ENCODE results near the gene EXOC6B.
A peak's percentile ranks its signal among the peaks of the same experiment; 100 is the strongest.

EXOC6B gene

GRCh38 chr2:72825257-72826155 is at the start of gene EXOC6B:
EXOC6B (minus strand) TSS chr2:72826033.
- Mint-ChIP-seq H3K4me1 (peaks cover 23 to 32% of the 10 kb centered on the region in 2 donors), H3K27me3 (peaks cover 13 to 22% of the 10 kb centered on the region in 2 donors), H3K9me3 (peaks cover 0 to 2% of the 10 kb centered on the region in 2 donors), H3K4me3 (peak within 1 kb of the TSS; percentile 92 to 98), H3K27ac (peak within 1 kb of the TSS; percentile 96), H3K36me3 (peaks cover 6 to 8% of the 10 kb centered on the region in 2 donors)
- ATAC-seq (replicated peaks) = peak; percentile 90
- peak; percentile 84 for DNase-seq

- Mint-ChIP-seq H3K36me3 (no peaks in the 10 kb centered on the region), H3K27me3 (peaks cover 25 to 29% of the 10 kb centered on the region in 2 donors), H3K4me3 (no peak overlapping the region), H3K9me3 (peaks cover 5 to 7% of the 10 kb centered on the region in 2 donors), H3K27ac (no peak overlapping the region), H3K4me1 (no peaks in the 10 kb centered on the region)
- ATAC-seq (replicated peaks) = no peak
- DNase-seq = no peak
Measured at GRCh38 chr2:72871880-72872279, 46.0 kb upstream of the EXOC6B start.

GRCh38 chr2:72871060-72871459 is 45.2 kb upstream of the EXOC6B start:
- ATAC-seq (replicated peaks) = no peak
- H3K27ac Mint-ChIP-seq = no peak overlapping the region
- no peaks in the 10 kb centered on the region for H3K4me1 Mint-ChIP-seq
- peaks cover 5 to 7% of the 10 kb centered on the region in 2 donors for H3K9me3 Mint-ChIP-seq
- no peak for DNase-seq
- peaks cover 30 to 36% of the 10 kb centered on the region in 2 donors for H3K27me3 Mint-ChIP-seq
- no peak overlapping the region for H3K4me3 Mint-ChIP-seq
- no peaks in the 10 kb centered on the region for H3K36me3 Mint-ChIP-seq

GRCh38 chr2:72864500-72864899 is 38.7 kb upstream of the EXOC6B start:
- Mint-ChIP-seq H3K36me3 (no peaks in the 10 kb centered on the region), H3K4me1 (peaks cover 5 to 12% of the 10 kb centered on the region in 2 donors), H3K9me3 (no peaks in the 10 kb centered on the region), H3K27me3 (peaks cover 40 to 64% of the 10 kb centered on the region in 2 donors), H3K27ac (no peak overlapping the region), H3K4me3 (no peak overlapping the region)
- peak; percentile 72 to 80 for ATAC-seq (replicated peaks)
- no peak for DNase-seq

- Mint-ChIP-seq H3K4me1 (peaks cover 5 to 12% of the 10 kb centered on the region in 2 donors), H3K27me3 (peaks cover 39 to 58% of the 10 kb centered on the region in 2 donors), H3K9me3 (no peaks in the 10 kb centered on the region), H3K27ac (no peak overlapping the region), H3K4me3 (peak overlapping the region in 1 of 2 donors; percentile 63), H3K36me3 (no peaks in the 10 kb centered on the region)
- ATAC-seq (replicated peaks) (no peak), DNase-seq (no peak)
Measured at GRCh38 chr2:72863046-72863445, 37.2 kb upstream of the EXOC6B start.

- H3K4me3 Mint-ChIP-seq = peak overlapping the region; percentile 63 to 70
Measured at GRCh38 chr2:72862239-72862988, 36.6 kb upstream of the EXOC6B start.

GRCh38 chr2:72859831-72860262 is 34.0 kb upstream of the EXOC6B start:
- no peaks in the 10 kb centered on the region for H3K9me3 Mint-ChIP-seq
- peak; percentile 42 for DNase-seq
- peaks cover 5 to 12% of the 10 kb centered on the region in 2 donors for H3K4me1 Mint-ChIP-seq
- peak; percentile 73 for ATAC-seq (replicated peaks)
- no peak overlapping the region for H3K27ac Mint-ChIP-seq
- no peaks in the 10 kb centered on the region for H3K36me3 Mint-ChIP-seq
- H3K27me3 Mint-ChIP-seq = peaks cover 54 to 66% of the 10 kb centered on the region in 2 donors
- no peak overlapping the region for H3K4me3 Mint-ChIP-seq

More at GRCh38 chr2:72862239-72862988, 36.6 kb upstream of the EXOC6B start:
- peaks cover 5 to 12% of the 10 kb centered on the region in 2 donors for H3K4me1 Mint-ChIP-seq
- ATAC-seq (replicated peaks) = peak; percentile 90 to 91
- peaks cover 44 to 63% of the 10 kb centered on the region in 2 donors for H3K27me3 Mint-ChIP-seq
- DNase-seq = peak; percentile 76
- H3K36me3 Mint-ChIP-seq = no peaks in the 10 kb centered on the region
- no peaks in the 10 kb centered on the region for H3K9me3 Mint-ChIP-seq
- H3K27ac Mint-ChIP-seq = no peak overlapping the region

- Mint-ChIP-seq H3K9me3 (no peaks in the 10 kb centered on the region), H3K4me3 (no peak overlapping the region), H3K4me1 (no peaks in the 10 kb centered on the region), H3K27me3 (peaks cover 24 to 27% of the 10 kb centered on the region in 2 donors), H3K36me3 (no peaks in the 10 kb centered on the region), H3K27ac (no peak overlapping the region)
- no peak for DNase-seq
- ATAC-seq (replicated peaks) = no peak
Measured at GRCh38 chr2:72851333-72851732, 25.5 kb upstream of the EXOC6B start.

- Mint-ChIP-seq H3K4me1 (no peaks in the 10 kb centered on the region), H3K9me3 (no peaks in the 10 kb centered on the region), H3K27me3 (peaks cover 5 to 13% of the 10 kb centered on the region in 2 donors), H3K27ac (no peak overlapping the region), H3K4me3 (no peak overlapping the region), H3K36me3 (no peaks in the 10 kb centered on the region)
- ATAC-seq (replicated peaks) = no peak
- DNase-seq = no peak
Measured at GRCh38 chr2:72849138-72849462, 23.3 kb upstream of the EXOC6B start.

GRCh38 chr2:72848436-72849137 is 22.8 kb upstream of the EXOC6B start:
- H3K9me3 Mint-ChIP-seq = no peaks in the 10 kb centered on the region
- ATAC-seq (replicated peaks) (no peak), DNase-seq (no peak)
- no peaks in the 10 kb centered on the region for H3K4me1 Mint-ChIP-seq
- H3K27ac Mint-ChIP-seq = no peak overlapping the region
- no peak overlapping the region for H3K4me3 Mint-ChIP-seq
- peaks cover 8 to 12% of the 10 kb centered on the region in 2 donors for H3K27me3 Mint-ChIP-seq
- no peaks in the 10 kb centered on the region for H3K36me3 Mint-ChIP-seq

GRCh38 chr2:72847534-72848315 is 21.9 kb upstream of the EXOC6B start:
- H3K4me1 Mint-ChIP-seq = no peaks in the 10 kb centered on the region
- no peak overlapping the region for H3K27ac Mint-ChIP-seq
- H3K27me3 Mint-ChIP-seq = peaks cover 12 to 15% of the 10 kb centered on the region in 2 donors
- H3K9me3 Mint-ChIP-seq = no peaks in the 10 kb centered on the region
- no peaks in the 10 kb centered on the region for H3K36me3 Mint-ChIP-seq
- H3K4me3 Mint-ChIP-seq = no peak overlapping the region
- DNase-seq (no peak), ATAC-seq (replicated peaks) (no peak)

- DNase-seq (peak; percentile 7), ATAC-seq (replicated peaks) (peak; percentile 99 to 100)
- H3K36me3 Mint-ChIP-seq = no peaks in the 10 kb centered on the region
- no peak overlapping the region for H3K27ac Mint-ChIP-seq
- H3K4me3 Mint-ChIP-seq = no peak overlapping the region
- H3K9me3 Mint-ChIP-seq = no peaks in the 10 kb centered on the region
- H3K27me3 Mint-ChIP-seq = peaks cover 18 to 24% of the 10 kb centered on the region in 2 donors
- no peaks in the 10 kb centered on the region for H3K4me1 Mint-ChIP-seq
Measured at GRCh38 chr2:72846171-72847095, 20.6 kb upstream of the EXOC6B start.

GRCh38 chr2:72843301-72843700 is 17.5 kb upstream of the EXOC6B start:
- ATAC-seq (replicated peaks) (no peak), DNase-seq (no peak)
- no peak overlapping the region for H3K27ac Mint-ChIP-seq
- no peaks in the 10 kb centered on the region for H3K36me3 Mint-ChIP-seq
- no peak overlapping the region for H3K4me3 Mint-ChIP-seq
- no peaks in the 10 kb centered on the region for H3K9me3 Mint-ChIP-seq
- peaks cover 25 to 28% of the 10 kb centered on the region in 2 donors for H3K27me3 Mint-ChIP-seq
- H3K4me1 Mint-ChIP-seq = no peaks in the 10 kb centered on the region
